Thyroid gland (tissue), 4 donors: Measurements from ENCODE around the gene TMA7B. TPM values are rescaled to one million over a fixed set of nuclear protein-coding genes. Genes with fewer than 3 reads are reported as not detected.
"Not testable (repeated sequence)": the region's sequence is repeated elsewhere in the genome, so short reads cannot be mapped to it uniquely, and the experiment has no call there.

Experiments
- DNase-seq, 2 donors: peaks; one replicate each; pipeline ENCODE4 v3.0.0-alpha.2; 2019
- H3K27ac ChIP-seq, 3 donors: fragments of 200-600 bp; sonication (generic); 1 replicate in 2 of 3; 2 replicates in 1 of 3; pipeline ENCODE4 v1.5.1; 2016 to 2019; ENCODE audit warnings: mild to moderate bottlenecking in 1 of 3, moderate library complexity in 1 of 3
- H3K27me3 ChIP-seq: fragments of 200-600 bp; sonication (generic); one replicate; pipeline ENCODE4 v1.5.1; 2019
- H3K36me3 ChIP-seq, 2 donors: fragments of 200-600 bp; sonication (generic); one replicate each; pipeline ENCODE4 v1.5.1; 2016 to 2019
- H3K4me1 ChIP-seq, 2 donors: fragments of 200-600 bp; sonication (generic); one replicate each; pipeline ENCODE4 v1.5.1; 2017 to 2019
- H3K4me3 ChIP-seq, 3 donors: fragments of 200-600 bp; sonication (generic); replicated peaks in 1 of 3; 1 replicate in 2 of 3; 2 replicates in 1 of 3; pipeline ENCODE4 v1.5.1; 2016; ENCODE audit warnings: mild to moderate bottlenecking in 1 of 3
- H3K9me3 ChIP-seq: fragments of 200-600 bp; sonication (generic); one replicate; pipeline ENCODE4 v1.5.1; 2017
- POLR2A ChIP-seq, 2 donors: fragments of 450-650 bp; IDR thresholded peaks; one replicate each; pipeline ENCODE4 v1.6.1; 2017; ENCODE audit warnings: antibody characterized with exemption in 2 of 2, mild to moderate bottlenecking in 2 of 2, moderate library complexity in 1 of 2
- WGBS, 2 donors: methylation state at CpG; one replicate each; pipeline ENCODE4 v1.1.5; 2017; 5-methylcytosine and 5-hydroxymethylcytosine counted together
- intact Hi-C: fragments of 100-400 bp; cut with DNase I; formaldehyde crosslinking; loops from one replicate; pipeline ENCODE4 v1.15.1; 2023
- total RNA-seq, 4 donors: library from RNA; depleted of rRNA; stranded (reverse); fragments of >200 nt; gene quantifications; one replicate each; pipeline ENCODE4 v1.2.3, GENCODE V29; 2016
- TF ChIP-seq, protein P1 (sequence below), 6 experiments: fragments of 200-600 bp in 3 of 6; fragments of 450-650 bp in 3 of 6; sonication (generic) in 3 of 6; IDR thresholded peaks; one replicate each; pipeline ENCODE4 v1.5.1; 2016 to 2019; ENCODE audit warnings: antibody characterized with exemption in 6 of 6, mild to moderate bottlenecking in 2 of 6, inconsistent platforms in 1 of 6, moderate library complexity in 1 of 6

TMA7B gene
- total RNA-seq, 4 donors from 2014 or later = 0.59 TPM; not detected in 3

DNA sequence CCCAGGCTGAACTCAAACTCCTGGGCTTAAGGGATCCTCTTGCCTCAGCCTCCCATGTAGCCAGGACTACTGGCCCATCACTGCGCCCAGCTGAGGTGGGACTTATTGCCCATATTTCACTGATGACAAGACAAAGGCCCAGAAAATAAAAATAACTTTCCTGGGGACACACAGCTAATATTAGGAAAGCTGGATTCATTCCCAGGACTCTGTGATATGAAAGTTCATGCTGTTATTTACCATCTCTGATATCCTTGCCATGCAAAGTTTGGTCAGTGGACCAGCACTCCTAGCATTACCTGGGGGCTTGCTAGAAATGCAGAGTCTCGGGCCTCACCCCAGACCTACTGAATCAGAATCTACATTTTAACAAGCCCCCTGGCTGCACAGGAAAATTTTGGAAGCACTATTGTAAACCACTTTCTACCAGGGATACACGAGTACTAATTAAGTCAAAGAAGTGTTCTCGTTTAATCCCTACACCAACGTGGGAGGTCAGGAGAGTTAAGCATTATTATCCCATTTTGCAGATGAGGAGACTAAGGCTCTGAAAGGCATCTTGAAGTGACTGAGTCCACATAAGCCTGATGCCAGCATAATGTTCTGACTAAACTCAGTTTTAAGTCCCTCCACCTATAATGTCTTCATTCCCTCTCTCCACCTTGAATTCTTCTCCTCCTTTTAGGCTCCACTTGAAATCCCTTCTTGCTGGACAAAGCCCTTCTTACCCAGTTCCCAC, 32.1 kb downstream of the TMA7B start:
- no peaks in the 10 kb centered on the region for H3K9me3 ChIP-seq
- intact Hi-C loops = no loop called here
- no peaks in the 10 kb centered on the region for H3K27me3 ChIP-seq
- 90 to 92% methylated on average over 5 of the region's 5 CpGs for WGBS, 2 donors
- no peak overlapping the region for H3K27ac ChIP-seq
- no peaks in the 10 kb centered on the region for H3K36me3 ChIP-seq
- H3K4me1 ChIP-seq = peaks cover 10 to 16% of the 10 kb centered on the region in 2 donors
- no peak for TF ChIP-seq POLR2A (IDR thresholded peaks at IDR 0.05)
- TF ChIP-seq, protein P1, sequence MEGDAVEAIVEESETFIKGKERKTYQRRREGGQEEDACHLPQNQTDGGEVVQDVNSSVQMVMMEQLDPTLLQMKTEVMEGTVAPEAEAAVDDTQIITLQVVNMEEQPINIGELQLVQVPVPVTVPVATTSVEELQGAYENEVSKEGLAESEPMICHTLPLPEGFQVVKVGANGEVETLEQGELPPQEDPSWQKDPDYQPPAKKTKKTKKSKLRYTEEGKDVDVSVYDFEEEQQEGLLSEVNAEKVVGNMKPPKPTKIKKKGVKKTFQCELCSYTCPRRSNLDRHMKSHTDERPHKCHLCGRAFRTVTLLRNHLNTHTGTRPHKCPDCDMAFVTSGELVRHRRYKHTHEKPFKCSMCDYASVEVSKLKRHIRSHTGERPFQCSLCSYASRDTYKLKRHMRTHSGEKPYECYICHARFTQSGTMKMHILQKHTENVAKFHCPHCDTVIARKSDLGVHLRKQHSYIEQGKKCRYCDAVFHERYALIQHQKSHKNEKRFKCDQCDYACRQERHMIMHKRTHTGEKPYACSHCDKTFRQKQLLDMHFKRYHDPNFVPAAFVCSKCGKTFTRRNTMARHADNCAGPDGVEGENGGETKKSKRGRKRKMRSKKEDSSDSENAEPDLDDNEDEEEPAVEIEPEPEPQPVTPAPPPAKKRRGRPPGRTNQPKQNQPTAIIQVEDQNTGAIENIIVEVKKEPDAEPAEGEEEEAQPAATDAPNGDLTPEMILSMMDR (IDR thresholded peaks at IDR 0.05) = no peak
- no peak overlapping the region for H3K4me3 ChIP-seq
- no peak for DNase-seq

DNA sequence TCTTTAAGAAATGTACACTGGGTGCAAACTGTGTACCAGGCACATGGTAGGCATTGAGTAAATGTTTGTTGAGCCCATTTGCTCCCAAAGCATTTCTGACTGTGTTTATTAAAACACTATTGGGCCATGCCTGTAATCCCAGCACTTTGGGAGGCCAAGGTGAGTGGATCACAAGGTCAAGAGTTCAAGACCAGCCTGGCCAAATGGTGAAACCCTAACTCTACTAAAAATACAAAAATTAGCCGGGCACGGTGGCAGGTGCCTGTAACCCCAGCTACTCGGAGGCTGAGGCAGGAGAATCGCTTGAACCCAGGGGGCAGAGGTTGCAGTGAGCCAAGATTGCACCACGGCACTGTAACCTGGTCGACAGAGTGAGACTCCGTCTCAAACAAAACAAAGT, 32.7 kb downstream of the TMA7B start:
- H3K27me3 ChIP-seq, H3K27ac ChIP-seq, DNase-seq, H3K4me3 ChIP-seq, H3K36me3 ChIP-seq, intact Hi-C loops, H3K9me3 ChIP-seq: not testable (repeated sequence)
- 86 to 90% methylated on average over 7 of the region's 7 CpGs for WGBS, 2 donors
- H3K4me1 ChIP-seq = peaks cover 16 to 20% of the 10 kb centered on the region in 2 donors

GRCh38 chr22:39994041-39994565, 33.9 kb downstream of the TMA7B start:
- Histone ChIP-seq H3K36me3 (no peaks in the 10 kb centered on the region), H3K27ac (no peak overlapping the region), H3K9me3 (no peaks in the 10 kb centered on the region), H3K27me3 (no peaks in the 10 kb centered on the region), H3K4me1 (peaks cover 25 to 33% of the 10 kb centered on the region in 2 donors), H3K4me3 (peak overlapping the region in 1 of 3 donors; percentile 53)
- intact Hi-C loops = no loop called here
- 53 to 62% methylated on average over 12 to 18 of the region's 20 CpGs for WGBS, 2 donors
- no peak for TF ChIP-seq POLR2A (IDR thresholded peaks at IDR 0.05)
- TF ChIP-seq, protein P1 (IDR thresholded peaks at IDR 0.05) = no peak
- DNase-seq = no peak

GRCh38 chr22:39994566-39995392, 34.6 kb downstream of the TMA7B start, which contains the start of gene FAM83F:
TSS of gene FAM83F (plus strand) at chr22:39994954. CDS start at chr22:39995043, 89 bp downstream.
- Histone ChIP-seq H3K27me3 (no peaks in the 10 kb centered on the region), H3K4me1 (peaks cover 32 to 39% of the 10 kb centered on the region in 2 donors), H3K4me3 (peak within 1 kb of the TSS; percentile 25 to 53 (median 49)), H3K36me3 (no peaks in the 10 kb centered on the region), H3K9me3 (no peaks in the 10 kb centered on the region), H3K27ac (peak within 1 kb of the TSS; percentile 75 to 90 (median 82))
- peak; percentile 78 to 79 for DNase-seq
- intact Hi-C loops = no loop called here
- 40% methylated on average over 1 to 4 of the region's 115 CpGs for WGBS, 2 donors
- TF ChIP-seq, protein P1 (IDR thresholded peaks at IDR 0.05) = no peak
- peak in 1 of 2 donors; percentile 74 for TF ChIP-seq POLR2A (IDR thresholded peaks at IDR 0.05)

GRCh38 chr22:39995393-39996252, 35.4 kb downstream of the TMA7B start:
- no peak for TF ChIP-seq POLR2A (IDR thresholded peaks at IDR 0.05)
- TF ChIP-seq, protein P1 (IDR thresholded peaks at IDR 0.05) = no peak
- H3K4me3 ChIP-seq = peak overlapping the region; percentile 25 to 53 (median 49)
- no peaks in the 10 kb centered on the region for H3K9me3 ChIP-seq
- H3K36me3 ChIP-seq = no peaks in the 10 kb centered on the region
- intact Hi-C loops = no loop called here
- H3K4me1 ChIP-seq = peaks cover 40 to 48% of the 10 kb centered on the region in 2 donors
- 48 to 49% methylated on average over 6 to 17 of the region's 35 CpGs for WGBS, 2 donors
- H3K27ac ChIP-seq = peak overlapping the region; percentile 75 to 90 (median 82)
- DNase-seq = peak; percentile 39 to 49
- no peaks in the 10 kb centered on the region for H3K27me3 ChIP-seq
